Measurements from ENCODE around the gene PHF21A. TPM values are rescaled to one million over a fixed set of nuclear protein-coding genes. Genes with fewer than 3 reads are reported as not detected.
"Not testable (repeated sequence)": the region's sequence is repeated elsewhere in the genome, so short reads cannot be mapped to it uniquely, and the experiment has no call there.

PHF21A gene
- total RNA-seq, 1 donor from 2014 or later: 26.3 TPM

DNA sequence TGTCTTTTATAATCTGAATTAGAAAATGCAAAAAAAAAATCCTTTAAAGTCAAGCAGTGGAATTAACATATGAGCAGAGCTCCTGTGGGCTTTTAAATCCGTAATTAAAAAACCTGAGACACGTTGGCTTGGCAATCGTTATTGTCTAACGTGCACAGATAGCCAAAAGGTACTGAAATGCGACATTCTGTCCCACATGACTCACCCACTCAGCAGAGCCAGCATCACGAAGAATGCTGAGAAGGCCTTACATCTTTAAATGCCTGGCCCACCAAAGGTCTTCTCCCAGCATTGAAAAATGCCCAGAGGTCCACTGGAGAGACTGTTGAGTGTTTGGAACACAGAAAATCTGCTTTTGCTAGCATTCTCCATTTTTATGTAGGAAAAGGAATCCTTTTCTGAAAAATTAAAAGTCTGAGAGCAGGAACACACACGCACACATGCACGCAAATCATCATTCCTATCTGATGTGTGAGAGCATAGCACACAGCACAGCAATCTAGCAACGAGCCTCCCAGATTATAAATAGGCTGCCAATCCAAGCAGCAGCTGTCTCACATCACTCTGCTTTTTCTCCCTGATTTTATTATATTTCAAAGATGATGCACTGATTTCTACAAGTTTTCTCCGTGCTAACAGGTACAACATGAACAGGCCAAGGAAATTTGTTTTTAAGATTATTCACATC is 94.5 kb downstream of the PHF21A start:
- DNase-seq: no peak

DNA sequence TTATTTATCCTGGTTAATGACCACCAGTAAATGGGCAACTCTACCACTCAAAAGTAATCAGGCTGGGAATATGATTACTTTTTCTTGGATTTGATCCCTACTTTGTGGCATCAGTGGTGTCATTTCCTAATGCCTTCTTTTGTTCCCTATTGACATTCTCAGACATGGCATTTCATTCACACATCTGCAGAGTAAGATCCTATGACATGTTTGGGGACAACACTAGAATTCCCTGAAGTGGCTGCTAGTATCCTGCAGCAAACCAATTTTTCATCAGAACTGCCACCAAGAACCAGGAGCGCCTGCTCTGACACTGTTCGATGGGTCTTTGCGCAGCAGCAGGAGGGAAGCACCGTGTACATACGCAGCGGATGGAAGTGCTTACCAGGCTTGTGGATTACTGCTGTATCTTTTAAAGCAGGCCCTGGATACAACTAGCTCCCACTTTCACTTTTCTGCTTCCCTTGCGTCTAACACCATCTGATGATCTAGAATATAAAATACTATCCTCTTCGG is 101.1 kb downstream of the PHF21A start:
- DNase-seq: no peak

- no peak for DNase-seq
Measured at GRCh38 chr11:46018651-46019050, 102.6 kb downstream of the PHF21A start.

GRCh38 chr11:46017341-46017740 is 103.9 kb downstream of the PHF21A start:
- no peak for DNase-seq

GRCh38 chr11:46015941-46016340 is 105.3 kb downstream of the PHF21A start:
- no peak for DNase-seq

DNA sequence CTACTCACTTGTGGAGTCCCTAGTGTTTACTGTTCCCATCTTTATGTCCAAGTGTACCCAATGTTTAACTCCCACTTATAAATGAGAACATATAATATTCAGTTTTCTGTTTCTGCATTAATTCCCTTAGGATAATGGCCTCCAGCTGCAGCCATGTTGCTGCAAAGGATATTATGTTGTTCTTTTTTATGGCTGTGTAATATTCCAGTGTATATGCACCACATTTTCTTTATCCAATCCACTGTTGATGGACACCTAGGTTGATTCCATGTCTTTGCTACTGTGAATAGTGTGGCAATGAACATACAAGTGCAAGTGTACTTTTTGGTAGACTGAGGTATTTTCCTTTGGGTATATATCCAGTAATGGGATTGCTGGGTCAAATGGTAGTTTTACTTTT is 107.1 kb downstream of the PHF21A start:
- not testable (repeated sequence) for DNase-seq

DNA sequence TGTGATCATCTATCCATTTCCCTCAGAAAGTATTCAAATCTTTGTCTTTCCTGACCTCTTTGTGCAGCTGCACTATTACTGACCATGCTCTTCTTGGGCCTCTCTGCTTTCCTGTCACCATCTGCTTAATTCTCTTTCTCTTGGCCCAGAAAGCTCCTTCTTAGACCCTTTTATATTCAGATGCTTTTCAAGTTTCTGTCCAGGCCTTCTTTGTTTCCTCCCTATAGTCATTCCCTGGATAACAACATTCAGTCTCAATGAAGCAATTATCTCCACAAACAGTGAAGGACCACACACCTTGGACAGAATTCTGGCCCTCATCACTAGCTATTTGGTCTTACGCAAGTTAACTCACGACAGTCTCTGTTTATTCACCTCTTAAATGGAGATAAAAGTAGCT is 109.1 kb downstream of the PHF21A start:
- no peak for DNase-seq

GRCh38 chr11:46010100-46010499 is 111.2 kb downstream of the PHF21A start:
- DNase-seq: no peak

- DNase-seq: no peak
Measured at GRCh38 chr11:46009647-46010046, 111.6 kb downstream of the PHF21A start.

DNA sequence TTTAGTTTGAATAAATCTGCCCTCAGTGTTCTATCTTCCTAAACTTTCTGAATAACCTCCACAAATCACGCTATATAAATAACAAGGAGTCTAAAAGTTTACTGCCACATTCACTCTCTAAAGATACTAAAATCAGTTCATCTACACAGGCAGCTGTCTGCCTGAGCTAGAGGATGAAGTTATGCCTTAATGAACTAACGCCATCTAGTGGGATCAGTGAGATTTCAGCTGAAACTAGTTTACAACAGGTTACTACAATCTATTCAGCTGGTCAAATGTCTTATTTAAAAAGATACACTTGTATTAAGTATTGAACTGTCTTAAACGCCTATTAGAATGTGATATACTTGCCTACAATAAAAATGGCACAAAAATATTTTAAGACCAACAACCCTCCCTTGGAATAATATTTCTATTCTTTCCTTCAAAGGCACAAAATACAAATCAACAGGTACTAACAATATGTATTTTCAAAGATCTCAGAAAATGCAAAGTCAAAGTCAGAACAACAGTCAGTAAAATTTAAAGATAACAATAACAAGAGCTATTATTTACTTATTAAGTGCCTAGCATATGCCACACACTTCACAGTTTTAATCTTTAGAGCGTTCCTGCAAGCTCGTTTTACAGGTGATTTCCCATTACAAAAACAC is 114.7 kb downstream of the PHF21A start:
- DNase-seq: peak; percentile 83

DNA sequence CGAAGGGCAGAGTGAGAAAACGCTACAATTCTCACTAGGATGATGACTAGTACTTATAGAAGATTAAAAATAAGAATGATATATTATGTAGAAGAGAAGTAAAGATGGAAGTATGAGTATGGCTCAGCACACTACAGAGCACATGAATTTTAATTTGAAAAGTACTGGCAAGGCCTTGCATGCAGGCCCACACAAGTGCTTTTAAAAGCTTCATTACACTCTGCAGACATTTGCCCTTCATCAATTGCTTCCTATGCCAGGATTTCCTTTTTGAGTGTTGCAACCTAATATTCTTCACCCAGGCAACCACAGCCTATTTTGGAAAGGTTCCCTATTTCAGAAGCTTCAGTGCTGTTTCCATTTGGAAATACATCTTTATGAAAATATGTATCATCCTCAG is 117.7 kb downstream of the PHF21A start:
- DNase-seq: peak; percentile 66

DNA sequence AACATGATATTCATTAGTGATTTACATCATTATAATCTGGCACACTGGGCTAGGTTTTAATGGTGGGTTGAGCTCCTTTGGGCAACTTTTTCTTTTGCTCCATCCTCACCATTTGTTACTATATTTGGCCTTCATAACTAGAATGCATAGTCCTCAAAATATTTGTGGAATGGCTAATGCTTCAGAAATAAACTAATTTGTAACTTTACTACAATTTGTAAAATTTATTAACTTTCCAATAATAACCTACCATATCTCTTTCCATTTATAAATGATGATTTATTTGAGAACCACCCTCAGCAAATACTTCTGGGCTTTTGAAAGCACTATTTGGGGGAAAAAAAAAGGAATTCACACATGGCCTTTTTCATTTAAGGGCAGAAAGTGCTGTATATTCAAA is 119.1 kb downstream of the PHF21A start:
- DNase-seq: no peak

- no peak for DNase-seq
Measured at GRCh38 chr11:46001448-46001914, 119.8 kb downstream of the PHF21A start.

DNA sequence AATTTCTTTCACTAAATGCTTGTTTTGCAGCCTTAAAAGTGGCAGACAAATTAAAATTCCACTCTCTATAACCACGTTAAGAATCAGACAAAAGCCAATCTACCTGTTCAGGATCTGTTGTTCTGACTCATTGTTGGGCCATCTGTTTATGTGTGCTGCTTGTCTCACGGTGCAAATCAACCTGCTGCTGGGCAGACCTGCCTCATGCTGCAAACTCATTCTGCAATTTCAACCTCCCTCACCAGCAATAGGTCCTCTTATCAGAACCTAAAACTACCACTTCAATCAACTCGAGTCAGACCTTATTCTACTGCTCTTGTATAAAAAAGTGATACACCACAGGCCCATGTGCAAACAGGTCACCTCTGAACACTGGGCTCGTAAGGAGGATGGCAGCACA is 123.7 kb downstream of the PHF21A start:
- DNase-seq: no peak

DNA sequence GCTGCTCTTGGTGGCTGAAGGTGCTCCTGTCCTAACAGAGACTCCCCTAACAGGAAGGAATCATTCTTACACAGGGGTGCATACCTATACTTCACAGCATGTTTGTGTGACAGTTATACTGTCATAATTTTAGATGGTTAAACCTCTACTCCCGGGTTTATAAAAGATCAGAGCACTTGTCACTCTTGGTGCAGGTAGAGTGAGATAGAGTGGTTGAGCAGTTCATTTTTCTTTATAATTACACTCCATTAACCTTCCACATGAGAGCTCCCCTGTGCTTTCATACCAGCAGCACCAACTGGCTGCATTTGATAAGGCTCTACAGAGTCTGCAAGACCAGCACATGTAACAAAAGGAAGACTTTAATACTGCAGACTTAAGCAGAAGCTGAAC is 125.9 kb downstream of the PHF21A start:
- DNase-seq: no peak

DNA sequence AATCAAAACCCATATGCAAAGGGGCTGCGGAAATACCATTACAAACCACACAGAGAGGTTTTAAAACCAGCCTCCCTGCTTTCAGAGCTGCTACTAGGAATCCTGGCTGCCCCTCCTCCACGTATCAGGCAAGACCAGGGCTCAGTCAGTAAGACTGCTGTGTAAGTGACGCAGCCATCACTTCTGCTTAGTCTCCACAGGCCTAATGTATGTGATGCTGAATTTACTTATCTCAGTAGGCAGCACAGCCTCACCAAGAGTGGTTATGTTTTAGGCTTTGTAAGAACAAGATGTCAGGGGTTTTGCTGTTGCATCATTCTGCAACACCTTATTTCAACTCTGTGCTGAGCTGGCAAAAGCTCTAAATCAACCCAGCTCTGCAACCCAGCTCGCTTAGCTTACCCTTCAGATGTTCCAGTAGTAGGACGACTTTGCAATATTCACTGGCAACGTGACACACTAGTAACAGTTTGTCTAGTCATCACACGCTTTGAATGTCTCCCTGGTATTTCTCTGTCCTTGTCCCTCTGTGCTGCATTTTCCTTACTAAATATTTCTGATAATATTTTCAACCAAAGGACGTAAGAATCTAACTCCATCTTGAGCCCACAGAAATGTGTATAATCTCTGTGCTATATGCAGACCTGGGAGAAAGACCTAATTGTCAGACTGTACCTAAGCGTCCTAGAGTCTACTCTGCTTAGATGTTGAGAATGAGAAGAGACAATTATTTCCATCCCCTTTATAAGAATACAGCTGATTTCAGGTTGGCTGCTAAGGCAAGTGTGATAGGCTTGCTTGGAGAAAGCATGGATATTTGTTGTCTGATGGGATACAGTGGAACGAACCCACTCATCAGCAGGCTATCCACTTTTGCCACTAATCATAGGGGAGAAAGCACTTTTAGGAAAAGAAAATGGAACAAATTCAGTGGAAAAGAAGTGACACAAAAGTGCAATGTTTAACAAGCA is 126.6 kb downstream of the PHF21A start:
- no peak for DNase-seq

DNA sequence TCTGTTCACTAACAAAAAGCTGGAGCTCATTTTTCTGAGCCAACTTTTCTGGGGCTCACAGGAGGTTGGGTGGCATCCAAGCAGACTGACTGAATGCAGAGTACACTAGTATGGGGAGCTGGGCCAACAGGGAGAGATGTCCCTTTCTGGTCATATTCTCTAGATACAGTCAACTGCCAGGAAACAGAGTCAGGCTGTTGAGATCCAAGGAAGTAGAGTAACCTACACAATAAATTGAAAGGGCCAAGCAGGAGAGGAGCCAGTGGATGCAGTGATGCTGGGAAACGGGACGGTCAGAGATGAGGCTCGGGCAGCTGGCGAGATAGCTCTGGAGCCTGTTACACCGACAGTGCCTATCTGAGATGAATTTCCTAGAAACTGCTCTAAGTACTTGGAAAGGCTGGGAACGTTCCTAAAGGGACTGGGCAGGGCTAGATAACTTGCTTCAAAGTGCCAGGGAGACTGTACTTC is 127.7 kb downstream of the PHF21A start:
- DNase-seq: peak; percentile 84

- no peak for DNase-seq
Measured at GRCh38 chr11:45988921-45989320, 132.3 kb downstream of the PHF21A start.

DNA sequence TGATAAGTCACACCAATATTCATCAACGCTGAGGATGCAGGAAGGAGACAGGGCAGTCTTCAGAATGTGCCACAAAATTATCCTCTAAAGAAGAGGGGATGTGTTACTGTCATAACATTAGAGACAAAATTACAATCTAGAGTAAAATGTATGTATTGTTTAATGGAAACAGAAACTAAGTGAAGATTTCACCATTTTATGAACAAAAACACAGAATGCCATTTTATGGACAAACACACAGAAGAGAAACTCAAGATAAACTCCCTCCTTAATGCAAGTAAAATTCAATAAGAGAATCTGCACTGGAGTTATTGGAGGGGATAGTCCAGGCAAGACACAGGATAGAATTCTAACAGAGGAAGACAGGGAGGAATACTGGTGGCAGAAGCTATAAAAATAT is 136.0 kb downstream of the PHF21A start:
- DNase-seq: no peak

GRCh38 chr11:45984192-45984591 is 137.1 kb downstream of the PHF21A start:
- DNase-seq: no peak

- DNase-seq: no peak
Measured at GRCh38 chr11:45983471-45983845, 137.8 kb downstream of the PHF21A start.

DNA sequence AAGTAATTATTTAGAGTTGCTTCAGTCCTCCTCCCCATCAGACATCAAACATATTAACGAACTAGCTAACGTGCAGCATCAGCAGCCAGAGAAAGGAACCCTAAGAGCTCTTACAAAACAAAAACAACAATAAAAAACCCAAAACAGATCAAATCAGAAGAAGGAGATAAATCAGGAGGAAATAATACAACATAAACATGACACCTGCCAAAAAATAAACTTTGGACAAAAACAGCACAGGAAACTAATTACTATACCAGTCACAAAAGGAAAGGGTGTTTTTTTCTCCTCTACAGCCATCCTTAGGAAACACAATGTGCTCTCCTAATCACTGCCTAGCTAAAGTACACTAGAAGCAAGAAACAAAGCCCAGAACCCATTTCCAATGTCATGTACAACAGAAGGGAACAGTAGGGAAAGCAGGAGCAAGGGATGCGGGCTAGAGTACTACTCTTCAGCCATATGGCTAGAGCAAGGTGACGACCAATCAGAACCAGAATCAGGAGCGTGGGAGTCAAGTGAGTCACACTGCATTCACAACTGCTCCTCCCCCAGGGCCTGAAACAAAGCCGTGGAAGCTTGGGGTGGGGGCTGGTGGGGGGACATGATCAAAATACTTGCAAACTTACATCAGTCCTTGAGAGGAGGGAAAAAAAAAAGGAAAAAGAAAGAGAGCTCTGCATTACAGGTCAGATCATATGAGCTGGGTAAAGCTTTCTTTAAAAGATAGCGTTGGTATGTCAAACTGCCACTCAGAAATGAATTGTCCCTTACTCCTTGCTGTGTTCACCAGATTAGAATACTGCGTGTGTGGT is 138.4 kb downstream of the PHF21A start:
- DNase-seq: no peak

All from skin of body (tissue), 2 donors.